ENCODE measurements around the gene FASN. TPM values are rescaled to one million over a fixed set of nuclear protein-coding genes. Genes with fewer than 3 reads are reported as not detected.

Gene FASN
- total and polyA plus RNA-seq, 2 of the 13 experiments (the other 11 are each of a cell fraction or from before 2014, with no cell fraction given): 51.7 to 101 TPM

GRCh38 chr17:82065638-82066303 is 32.3 kb downstream of the FASN start, which contains the start of gene DUS1L (continued):
- TF ChIP-seq KIAA2018 (CRISPR knock-in tag; IDR thresholded peaks at IDR 0.05; ENCODE audit: borderline replicate concordance) (no peak), FIP1L1 (IDR thresholded peaks at IDR 0.05; ENCODE audit: borderline replicate concordance, insufficient read depth, low read depth, low read length) (no peak), CBX5 (CRISPR knock-in tag; IDR thresholded peaks at IDR 0.05; ENCODE audit: borderline replicate concordance) (peak; percentile 94), ZNF367 (CRISPR knock-in tag; IDR thresholded peaks at IDR 0.05; ENCODE audit: borderline replicate concordance) (0 out of 2 replicates have a peak, but pooled peaks have one; percentile 53), ZKSCAN5 (CRISPR knock-in tag; IDR thresholded peaks at IDR 0.05) (no peak), ZNF276 (CRISPR knock-in tag; IDR thresholded peaks at IDR 0.05; ENCODE audit: low read depth) (peak; percentile 92; the same call in 1 of the 2 replicates), ZNF414 (CRISPR knock-in tag; IDR thresholded peaks at IDR 0.05) (peak; percentile 82), FOSL2 (CRISPR knock-in tag; IDR thresholded peaks at IDR 0.05) (peak; percentile 52), ZNF639 (CRISPR knock-in tag; conservative IDR thresholded peaks at IDR 0.05) (peak; percentile 99), ZBTB38 (CRISPR knock-in tag; IDR thresholded peaks at IDR 0.05) (peak; percentile 100), CEBPB (IDR thresholded peaks at IDR 0.05; ENCODE audit: borderline replicate concordance, low read depth, low read length) (no peak), TCF12 (IDR thresholded peaks at IDR 0.05) (no peak), TCF12 (CRISPR knock-in tag; IDR thresholded peaks at IDR 0.05) (peak; percentile 74; the same call in 1 of the 2 replicates), BHLHE40 (IDR thresholded peaks at IDR 0.05; ENCODE audit: low read length) (peak; percentile 51; the same call in 1 of the 2 replicates), ZNF496 (CRISPR knock-in tag; IDR thresholded peaks at IDR 0.05; ENCODE audit: insufficient replicate concordance) (no peak)

All from HepG2 (cell line).